B cell (primary cell): ENCODE measurements around the gene FSCN2. TPM values are rescaled to one million over a fixed set of nuclear protein-coding genes. Genes with fewer than 3 reads are reported as not detected.

Experiments used
- ATAC-seq: fragments of 200-7000 bp; cut with Tn5 transposase; one replicate; pipeline ENCODE4 v1.10.0; 2021; ENCODE audit warnings: low read depth, mild to moderate bottlenecking, moderate number of reproducible peaks, moderate library complexity
- CTCF ChIA-PET: fragments of 350-600 bp; sonication (Branson Sonifier 250); formaldehyde crosslinking; loops from one replicate; lab custom pipeline; 2021; ENCODE audit warnings: antibody characterized with exemption, inconsistent platforms; lab: Charles Lee
- POLR2A ChIA-PET: fragments of 350-600 bp; sonication (Branson Sonifier 250); formaldehyde crosslinking; loops from one replicate; lab custom pipeline; 2021; ENCODE audit warnings: antibody characterized with exemption; lab: Charles Lee
- DNase-seq: peaks from one replicate; pipeline ENCODE4 v3.0.0; 2013
- H2AFZ ChIP-seq: 2 replicates; pipeline ENCODE4 v1.6.1; 2012; ENCODE audit warnings: mild to moderate bottlenecking, low read depth, low read length; ENCODE audit not compliant: insufficient read depth, poor library complexity, severe bottlenecking
- H3K27ac ChIP-seq, 2 donors: 1 replicate in 1 of 2; 2 replicates in 1 of 2; pipeline ENCODE4 v1.5.1; 2012 to 2013; ENCODE audit warnings: low read length in 2 of 2, mild to moderate bottlenecking in 2 of 2, moderate library complexity in 1 of 2
- H3K27me3 ChIP-seq, 4 experiments: fragments of 200-600 bp in 1 of 4; sonication (generic) in 1 of 4; replicated peaks in 1 of 4; 1 replicate in 2 of 4; 2 replicates in 2 of 4; pipeline versions ENCODE4 v1.6.1 to v1.7.0; 2013 to 2016; ENCODE audit warnings: low read length in 3 of 4, mild to moderate bottlenecking in 2 of 4, mixed read lengths in 1 of 4, moderate library complexity in 1 of 4; ENCODE audit not compliant: insufficient read depth in 4 of 4, control insufficient read depth in 3 of 4; ENCODE audit errors: control extremely low read depth in 1 of 4
- H3K36me3 ChIP-seq, 2 experiments: replicated peaks in 1 of 2; 1 replicate in 1 of 2; 2 replicates in 1 of 2; pipeline versions ENCODE4 v1.6.1 to v1.7.1; 2013; ENCODE audit warnings: low read length in 1 of 2; ENCODE audit not compliant: insufficient read depth in 2 of 2, control insufficient read depth in 1 of 2; ENCODE audit errors: control extremely low read depth in 1 of 2, extremely low read depth in 1 of 2
- H3K4me1 ChIP-seq, 2 donors: fragments of 200-600 bp in 1 of 2; sonication (generic) in 1 of 2; 1 replicate in 1 of 2; 2 replicates in 1 of 2; pipeline versions ENCODE4 v1.5.1 to v1.6.1; 2013 to 2017; ENCODE audit warnings: low read length in 2 of 2; ENCODE audit not compliant: control insufficient read depth in 2 of 2, insufficient read depth in 2 of 2
- H3K4me2 ChIP-seq: replicated peaks from 2 replicates; pipeline ENCODE3; 2012; ENCODE audit warnings: mild to moderate bottlenecking, low read depth, low read length; ENCODE audit not compliant: poor library complexity, severe bottlenecking
- H3K4me3 ChIP-seq, 5 experiments: fragments of 200-600 bp in 1 of 5; sonication (generic) in 1 of 5; 1 replicate in 3 of 5; 2 replicates in 2 of 5; pipeline versions ENCODE4 v1.5.1 to v1.7.0; 2011 to 2016; ENCODE audit warnings: low read length in 4 of 5, mild to moderate bottlenecking in 4 of 5, low read depth in 2 of 5, control low read depth in 1 of 5, moderate library complexity in 1 of 5; ENCODE audit not compliant: insufficient read depth in 1 of 5; ENCODE audit errors: control extremely low read depth in 1 of 5, extremely low read depth in 1 of 5
- H3K79me2 ChIP-seq: fragments of 200-600 bp; sonication (generic); one replicate; pipeline ENCODE4 v1.6.0; 2016; ENCODE audit warnings: low read length; ENCODE audit not compliant: control insufficient read depth, insufficient read depth
- H3K9ac ChIP-seq: fragments of 200-600 bp; sonication (generic); 2 replicates; pipeline ENCODE4 v1.6.1; 2017; ENCODE audit warnings: mild to moderate bottlenecking, low read length, moderate library complexity
- H3K9me3 ChIP-seq, 3 donors: one replicate each; pipeline versions ENCODE4 v1.6.1 to v1.7.1; 2013; ENCODE audit warnings: low read length in 2 of 3; ENCODE audit not compliant: control insufficient read depth in 2 of 3, insufficient read depth in 1 of 3; ENCODE audit errors: control extremely low read depth in 1 of 3
- H4K20me1 ChIP-seq: 2 replicates; pipeline ENCODE4 v1.6.0; 2012; ENCODE audit warnings: mild to moderate bottlenecking, low read length; ENCODE audit not compliant: insufficient read depth, control insufficient read depth, poor library complexity, severe bottlenecking
- H3K27ac Mint-ChIP-seq: one replicate; pipeline ENCODE4 v1.8.0; 2021; ENCODE audit warnings: mixed read lengths
- H3K27me3 Mint-ChIP-seq: one replicate; pipeline ENCODE4 v1.8.0; 2021; ENCODE audit warnings: mixed read lengths
- H3K4me1 Mint-ChIP-seq: one replicate; pipeline ENCODE4 v1.8.0; 2021; ENCODE audit warnings: mixed read lengths
- H3K4me3 Mint-ChIP-seq: one replicate; pipeline ENCODE4 v1.8.0; 2021; ENCODE audit warnings: mixed read lengths
- H3K9me3 Mint-ChIP-seq: one replicate; pipeline ENCODE4 v1.8.0; 2022; ENCODE audit warnings: mixed read lengths; ENCODE audit not compliant: insufficient read depth
- EZH2 ChIP-seq: IDR thresholded peaks from 2 replicates; pipeline ENCODE4 v1.6.1; 2012; ENCODE audit warnings: borderline replicate concordance, low read depth, mild to moderate bottlenecking, moderate library complexity, low read length; ENCODE audit not compliant: insufficient read depth, poor library complexity, severe bottlenecking
- WGBS: methylation state at CpG from one replicate; pipeline ENCODE4 v1.1.5; 2013; ENCODE audit warnings: missing lambda C conversion rate; ENCODE audit not compliant: insufficient coverage; 5-methylcytosine and 5-hydroxymethylcytosine counted together
- intact Hi-C: fragments of 100-400 bp; cut with micrococcal nuclease; formaldehyde crosslinking; loops from one replicate; pipeline ENCODE4 v1.10.0; 2022
- polyA plus RNA-seq: library from polyadenylated mRNA; depleted of rRNA; stranded (reverse); fragments of >200 nt; gene quantifications from 2 replicates; pipeline ENCODE4 v1.2.3, GENCODE V29; 2012
- total RNA-seq, 2 donors: library from RNA; stranded (reverse); fragments of 120-200 nt in 1 of 2; gene quantifications; 1 replicate in 1 of 2; 2 replicates in 1 of 2; pipeline versions ENCODE4 v1.2.3 to v1.2.4, GENCODE V29; 2013 to 2022
- TF ChIP-seq, protein P1 (sequence below): fragments of 200-600 bp; IDR thresholded peaks from one replicate; pipeline ENCODE4 v1.8.0; 2022; ENCODE audit warnings: antibody characterized with exemption, mild to moderate bottlenecking

Gene FSCN2
- total and polyA plus RNA-seq, 2 donors (not counting 1 experiment from before 2014, with no cell fraction given): 6.3 to 12.0 TPM

DNA sequence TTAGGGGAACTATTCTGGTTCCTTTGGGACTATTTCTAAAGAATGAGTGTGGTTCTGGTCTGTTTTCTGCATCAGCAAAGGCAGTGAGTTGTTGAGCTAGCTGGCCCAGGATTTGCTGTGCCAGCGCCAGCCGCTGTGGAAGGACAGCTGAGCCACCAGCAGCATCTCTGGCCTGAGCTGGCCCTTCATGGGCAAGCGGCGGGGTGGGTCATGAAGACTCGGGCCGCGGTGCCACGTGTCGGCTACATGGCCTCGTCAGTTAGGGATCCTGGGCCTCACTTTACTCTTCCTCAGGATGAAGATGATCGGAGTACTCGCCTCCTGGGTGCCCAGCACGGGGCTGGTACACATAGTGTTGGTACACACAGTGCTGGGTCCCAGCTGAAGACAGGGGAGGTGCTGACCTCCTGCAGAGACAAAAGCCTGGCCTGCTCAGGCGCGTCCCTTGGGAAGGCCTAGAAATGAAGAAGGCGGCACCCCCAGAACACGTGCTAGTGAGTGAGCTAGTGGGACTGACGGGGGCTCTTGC lies 41.9 kb downstream of the FSCN2 start:
- no peak for ATAC-seq
- POLR2A ChIA-PET: no interaction called here
- peaks cover 9 to 74% of the 10 kb centered on the region in 2 experiments for H3K36me3 ChIP-seq

DNA sequence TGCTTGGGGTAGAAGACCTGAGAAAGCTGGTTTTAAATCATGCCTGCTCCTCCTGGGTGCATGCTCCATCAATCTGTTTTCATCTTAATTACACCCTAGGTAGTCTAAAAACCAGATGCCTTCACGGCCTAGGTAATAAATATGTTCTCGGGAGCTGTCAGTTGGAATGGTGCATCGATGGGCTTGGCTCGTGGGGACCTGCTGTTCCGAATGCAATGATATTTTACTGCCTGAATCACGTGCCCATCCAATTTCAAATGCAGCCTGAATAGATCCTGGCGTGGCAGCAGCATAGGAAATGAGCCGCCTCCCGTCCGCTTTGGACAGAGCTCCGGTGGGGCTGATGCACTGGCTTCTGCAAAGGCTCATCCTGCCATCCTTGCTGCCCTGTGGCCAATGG lies 42.8 kb downstream of the FSCN2 start:
- H2AFZ ChIP-seq: no peak overlapping the region
- Mint-ChIP-seq H3K4me1 (no peaks in the 10 kb centered on the region), H3K27ac (no peak overlapping the region), H3K27me3 (no peaks in the 10 kb centered on the region), H3K4me3 (no peak overlapping the region), H3K9me3 (no peaks in the 10 kb centered on the region)
- no peak overlapping the region for H3K27ac ChIP-seq
- no peaks in the 10 kb centered on the region for H4K20me1 ChIP-seq
- DNase-seq (no peak), ATAC-seq (no peak)
- no peaks in the 10 kb centered on the region for H3K27me3 ChIP-seq
- H3K36me3 ChIP-seq: peaks cover 9 to 73% of the 10 kb centered on the region in 2 experiments
- POLR2A ChIA-PET: no interaction called here
- no peak overlapping the region for H3K4me3 ChIP-seq
- intact Hi-C loops: no loop called here
- H3K4me1 ChIP-seq: no peaks in the 10 kb centered on the region
- no peak overlapping the region for H3K4me2 ChIP-seq
- no peak overlapping the region for H3K9ac ChIP-seq
- WGBS: 93% methylated on average over 11 of the region's 11 CpGs
- no peak for TF ChIP-seq EZH2
- TF ChIP-seq, protein P1, sequence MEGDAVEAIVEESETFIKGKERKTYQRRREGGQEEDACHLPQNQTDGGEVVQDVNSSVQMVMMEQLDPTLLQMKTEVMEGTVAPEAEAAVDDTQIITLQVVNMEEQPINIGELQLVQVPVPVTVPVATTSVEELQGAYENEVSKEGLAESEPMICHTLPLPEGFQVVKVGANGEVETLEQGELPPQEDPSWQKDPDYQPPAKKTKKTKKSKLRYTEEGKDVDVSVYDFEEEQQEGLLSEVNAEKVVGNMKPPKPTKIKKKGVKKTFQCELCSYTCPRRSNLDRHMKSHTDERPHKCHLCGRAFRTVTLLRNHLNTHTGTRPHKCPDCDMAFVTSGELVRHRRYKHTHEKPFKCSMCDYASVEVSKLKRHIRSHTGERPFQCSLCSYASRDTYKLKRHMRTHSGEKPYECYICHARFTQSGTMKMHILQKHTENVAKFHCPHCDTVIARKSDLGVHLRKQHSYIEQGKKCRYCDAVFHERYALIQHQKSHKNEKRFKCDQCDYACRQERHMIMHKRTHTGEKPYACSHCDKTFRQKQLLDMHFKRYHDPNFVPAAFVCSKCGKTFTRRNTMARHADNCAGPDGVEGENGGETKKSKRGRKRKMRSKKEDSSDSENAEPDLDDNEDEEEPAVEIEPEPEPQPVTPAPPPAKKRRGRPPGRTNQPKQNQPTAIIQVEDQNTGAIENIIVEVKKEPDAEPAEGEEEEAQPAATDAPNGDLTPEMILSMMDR: no peak
- H3K79me2 ChIP-seq: peaks cover 11% of the 10 kb centered on the region
- CTCF ChIA-PET: interaction anchor here (2.2 kb wide), 1 partner anchor 30 kb away, joined by 7 read pairs; no protein-coding TSS in a partner anchor
- no peaks in the 10 kb centered on the region for H3K9me3 ChIP-seq

More for the DNA sequence above, 41.9 kb downstream of the FSCN2 start:
- Mint-ChIP-seq H3K27ac (no peak overlapping the region), H3K4me1 (no peaks in the 10 kb centered on the region), H3K9me3 (no peaks in the 10 kb centered on the region), H3K4me3 (no peak overlapping the region), H3K27me3 (no peaks in the 10 kb centered on the region)
- no peak overlapping the region for H3K4me3 ChIP-seq
- CTCF ChIA-PET: interaction anchor here (2.2 kb wide), 1 partner anchor 31 kb away, joined by 7 read pairs; no protein-coding TSS in a partner anchor
- H3K4me2 ChIP-seq: no peak overlapping the region
- H3K9me3 ChIP-seq: no peaks in the 10 kb centered on the region
- H3K79me2 ChIP-seq: peaks cover 9% of the 10 kb centered on the region
- WGBS: 97% methylated on average over 17 of the region's 18 CpGs
- intact Hi-C loops: no loop called here
- H3K27ac ChIP-seq: no peak overlapping the region
- no peaks in the 10 kb centered on the region for H3K4me1 ChIP-seq
- no peak overlapping the region for H3K9ac ChIP-seq
- H4K20me1 ChIP-seq: no peaks in the 10 kb centered on the region
- TF ChIP-seq EZH2: no peak
- TF ChIP-seq, protein P1: no peak
- no peaks in the 10 kb centered on the region for H3K27me3 ChIP-seq
- H2AFZ ChIP-seq: no peak overlapping the region
- no peak for DNase-seq
